Stomach (tissue), 4 donors: ENCODE measurements around the gene LSM7.

Experiments used
- POLR2A ChIP-seq, 4 donors: fragments of 450-650 bp; IDR thresholded peaks; one replicate each; pipeline ENCODE4 v1.6.1; 2016; ENCODE audit warnings: antibody characterized with exemption in 4 of 4, control low read depth in 2 of 4, mild to moderate bottlenecking in 1 of 4, moderate library complexity in 1 of 4
- POLR2AphosphoS5 ChIP-seq, 3 donors: sonication (generic); formaldehyde crosslinking; IDR thresholded peaks; one replicate each; pipeline ENCODE4 v1.6.1; 2016; ENCODE audit warnings: antibody characterized with exemption in 3 of 3

- TF ChIP-seq POLR2AphosphoS5 (IDR thresholded peaks at IDR 0.05) (no peak), POLR2A (IDR thresholded peaks at IDR 0.05) (no peak)
These were observed 9.5 kb downstream of the LSM7 start for GRCh38 chr19:2318923-2319322.
